HG02938 (cell line): ENCODE measurements around the gene UHRF1.
"Not testable (repeated sequence)": the region's sequence is repeated elsewhere in the genome, so short reads cannot be mapped to it uniquely, and the experiment has no call there.

Experiments
- ATAC-seq: cut with Tn5 transposase; IDR thresholded peaks from one replicate; pipeline ENCODE4 v1.9.1; 2021; ENCODE audit warnings: mild to moderate bottlenecking, moderate library complexity; ENCODE audit not compliant: unreplicated experiment

UHRF1 gene

DNA sequence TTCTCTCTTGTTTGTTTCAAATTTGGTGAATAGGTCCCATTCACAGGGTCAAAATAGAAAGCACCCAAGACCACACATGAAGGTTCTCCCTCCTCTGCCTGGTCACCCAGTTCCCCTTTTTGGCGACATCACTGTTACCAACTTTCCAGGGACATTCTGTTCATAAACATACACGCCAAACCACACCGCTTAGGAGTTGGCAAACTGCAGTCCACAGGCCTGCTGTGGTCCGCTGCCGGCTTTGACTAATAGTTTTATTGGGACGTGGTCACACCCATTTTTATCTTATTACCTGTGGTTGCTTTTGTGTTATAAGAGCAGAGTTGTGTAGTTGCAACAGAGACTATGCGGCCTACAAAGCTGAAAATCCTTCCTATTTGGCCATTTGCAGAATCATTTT, 24.2 kb downstream of the UHRF1 start:
- no peak for ATAC-seq

DNA sequence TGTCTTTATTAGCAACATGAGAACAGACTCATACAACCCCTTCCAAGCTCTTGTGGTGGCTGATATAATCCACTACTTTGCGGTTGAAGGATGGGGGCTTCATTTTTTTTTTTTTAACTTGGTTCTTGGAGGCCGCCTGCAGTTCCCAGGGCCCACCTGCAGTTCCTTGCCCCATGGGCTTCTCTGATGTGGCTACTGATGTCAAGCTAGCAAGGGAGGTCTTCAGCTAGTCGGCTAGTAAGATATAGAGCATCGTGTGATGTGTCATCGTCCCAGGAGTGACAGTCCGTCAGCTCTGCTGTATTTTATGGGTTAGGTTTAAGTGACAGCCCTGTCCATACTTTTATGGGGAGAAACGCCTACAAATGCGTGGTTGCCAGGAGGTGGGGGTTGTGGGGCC, 26.1 kb downstream of the UHRF1 start:
- no peak for ATAC-seq

DNA sequence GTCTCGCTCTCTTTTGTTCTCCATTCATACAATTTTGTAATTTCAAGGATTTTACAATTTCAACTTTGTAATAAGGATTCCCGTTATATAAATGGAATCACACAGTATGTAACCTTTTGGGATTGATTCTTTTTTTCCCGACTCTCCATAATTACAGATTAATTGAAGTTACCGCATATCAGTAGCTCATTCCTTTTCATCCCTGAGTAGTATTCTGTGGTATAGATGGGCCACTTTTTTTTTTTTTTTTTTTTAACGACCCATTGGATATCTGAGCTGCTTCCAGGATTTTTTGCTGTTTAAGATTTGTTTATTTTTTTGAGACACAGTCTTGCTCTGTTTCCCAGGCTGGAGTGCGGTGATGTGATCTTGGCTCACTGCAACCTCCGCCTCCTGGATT, 27.8 kb downstream of the UHRF1 start:
- no peak for ATAC-seq

DNA sequence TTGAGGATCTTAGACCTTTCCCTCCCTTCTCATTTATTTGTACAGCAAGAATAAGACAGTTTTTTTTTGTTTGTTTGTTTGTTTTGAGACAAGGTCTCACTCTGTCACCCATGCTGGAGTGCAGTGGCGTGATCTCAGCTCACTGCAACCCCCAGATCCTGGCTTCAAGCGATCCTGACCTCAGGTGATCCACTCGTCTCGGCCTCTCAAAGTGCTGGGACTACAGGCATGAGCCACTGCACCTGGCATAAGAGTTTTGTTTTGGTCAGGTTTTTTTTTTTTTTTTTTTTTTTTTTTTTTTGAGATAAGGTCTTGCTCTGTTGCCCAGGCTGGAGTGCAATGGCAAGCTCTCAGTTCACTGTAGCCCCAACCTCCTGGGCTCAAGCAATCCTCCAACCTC, 29.2 kb downstream of the UHRF1 start:
- ATAC-seq = not testable (repeated sequence)

DNA sequence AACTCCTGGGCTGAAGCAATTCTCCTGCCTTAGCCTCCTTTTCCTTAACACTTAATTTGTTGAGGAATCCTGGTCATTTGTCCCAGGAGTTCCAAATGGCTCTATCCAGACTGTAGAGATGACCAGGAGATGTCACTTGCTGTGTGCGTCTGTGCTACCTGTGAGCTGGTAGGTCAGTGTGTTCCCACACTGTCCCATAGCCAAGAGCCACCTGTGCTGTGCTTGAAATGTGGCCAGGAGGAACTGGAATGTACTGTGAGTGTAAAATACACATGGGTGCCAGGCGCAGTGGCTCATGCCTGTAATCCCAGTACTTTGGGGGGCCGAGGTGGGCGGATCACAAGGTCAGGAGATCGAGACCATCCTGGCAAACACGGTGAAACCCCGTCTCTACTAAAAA, 30.2 kb downstream of the UHRF1 start:
- no peak for ATAC-seq

DNA sequence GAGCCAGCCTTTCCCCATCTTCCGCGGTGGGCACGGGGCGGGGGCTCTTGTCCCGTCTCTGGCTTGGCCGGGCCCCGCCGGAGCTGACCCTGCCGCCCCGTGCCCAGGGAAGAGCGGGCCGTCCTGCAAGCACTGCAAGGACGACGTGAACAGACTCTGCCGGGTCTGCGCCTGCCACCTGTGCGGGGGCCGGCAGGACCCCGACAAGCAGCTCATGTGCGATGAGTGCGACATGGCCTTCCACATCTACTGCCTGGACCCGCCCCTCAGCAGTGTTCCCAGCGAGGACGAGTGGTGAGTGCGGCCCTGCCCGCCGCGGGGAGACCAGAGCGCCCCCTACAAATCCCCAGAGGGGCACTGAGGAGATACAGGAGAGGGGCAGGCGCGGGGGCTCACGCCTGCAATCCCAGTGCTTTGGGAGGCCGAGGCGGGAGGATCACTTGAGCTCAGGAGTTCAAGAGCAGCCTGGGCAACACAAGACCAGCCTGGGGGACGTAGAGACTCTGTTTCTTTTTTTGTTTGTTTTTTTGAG, 32.4 kb downstream of the UHRF1 start:
- ATAC-seq = not testable (repeated sequence)

DNA sequence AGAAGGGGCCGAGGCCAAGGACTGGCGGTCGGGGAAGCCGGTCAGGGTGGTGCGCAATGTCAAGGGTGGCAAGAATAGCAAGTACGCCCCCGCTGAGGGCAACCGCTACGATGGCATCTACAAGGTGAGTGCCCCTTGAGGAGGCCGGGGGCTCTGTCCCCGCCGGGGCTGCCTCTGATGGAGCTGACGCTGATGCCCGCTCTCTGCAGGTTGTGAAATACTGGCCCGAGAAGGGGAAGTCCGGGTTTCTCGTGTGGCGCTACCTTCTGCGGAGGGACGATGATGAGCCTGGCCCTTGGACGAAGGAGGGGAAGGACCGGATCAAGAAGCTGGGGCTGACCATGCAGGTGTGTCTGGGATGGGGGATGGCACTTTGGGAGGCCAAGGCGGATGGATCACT, 41.3 kb downstream of the UHRF1 start:
- ATAC-seq = not testable (repeated sequence)

DNA sequence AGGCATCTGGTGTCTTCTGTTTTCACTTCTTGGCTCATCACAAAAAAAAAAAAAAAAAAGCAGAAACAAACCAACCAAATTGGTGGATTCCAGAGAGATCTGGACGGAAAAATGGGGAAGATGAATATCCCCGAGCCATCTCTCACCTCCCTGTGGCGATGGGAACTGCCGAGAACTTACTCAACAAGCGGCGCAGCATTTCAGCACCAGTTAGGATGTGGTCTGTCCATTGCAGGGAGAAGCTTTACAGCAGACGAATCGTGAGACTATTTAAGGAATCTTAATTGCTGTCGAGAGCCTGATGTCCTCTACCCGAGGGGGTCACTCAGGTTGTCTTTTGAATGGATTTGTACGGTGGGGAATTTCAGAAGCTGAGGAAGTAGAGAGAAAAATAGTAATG, 42.4 kb downstream of the UHRF1 start:
- no peak for ATAC-seq

DNA sequence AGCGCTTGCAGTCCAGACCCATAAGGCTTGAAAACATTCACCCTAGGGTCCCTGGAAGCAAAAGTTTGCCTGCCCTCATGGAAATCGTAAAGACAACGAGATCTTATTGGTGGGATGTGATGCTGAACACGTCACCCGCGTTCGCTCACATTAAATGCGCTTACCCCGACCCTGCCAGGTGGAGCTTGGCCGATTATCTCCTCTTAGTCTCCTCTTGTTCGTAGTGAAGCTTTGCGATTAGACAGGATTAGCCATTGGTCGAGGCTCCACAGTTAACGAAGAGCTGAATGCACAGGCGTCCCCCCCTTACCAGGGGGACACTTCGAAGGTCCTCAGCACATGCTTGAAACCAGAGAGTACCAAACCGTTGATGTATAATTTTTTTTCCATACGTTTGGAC, 43.6 kb downstream of the UHRF1 start:
- no peak for ATAC-seq

DNA sequence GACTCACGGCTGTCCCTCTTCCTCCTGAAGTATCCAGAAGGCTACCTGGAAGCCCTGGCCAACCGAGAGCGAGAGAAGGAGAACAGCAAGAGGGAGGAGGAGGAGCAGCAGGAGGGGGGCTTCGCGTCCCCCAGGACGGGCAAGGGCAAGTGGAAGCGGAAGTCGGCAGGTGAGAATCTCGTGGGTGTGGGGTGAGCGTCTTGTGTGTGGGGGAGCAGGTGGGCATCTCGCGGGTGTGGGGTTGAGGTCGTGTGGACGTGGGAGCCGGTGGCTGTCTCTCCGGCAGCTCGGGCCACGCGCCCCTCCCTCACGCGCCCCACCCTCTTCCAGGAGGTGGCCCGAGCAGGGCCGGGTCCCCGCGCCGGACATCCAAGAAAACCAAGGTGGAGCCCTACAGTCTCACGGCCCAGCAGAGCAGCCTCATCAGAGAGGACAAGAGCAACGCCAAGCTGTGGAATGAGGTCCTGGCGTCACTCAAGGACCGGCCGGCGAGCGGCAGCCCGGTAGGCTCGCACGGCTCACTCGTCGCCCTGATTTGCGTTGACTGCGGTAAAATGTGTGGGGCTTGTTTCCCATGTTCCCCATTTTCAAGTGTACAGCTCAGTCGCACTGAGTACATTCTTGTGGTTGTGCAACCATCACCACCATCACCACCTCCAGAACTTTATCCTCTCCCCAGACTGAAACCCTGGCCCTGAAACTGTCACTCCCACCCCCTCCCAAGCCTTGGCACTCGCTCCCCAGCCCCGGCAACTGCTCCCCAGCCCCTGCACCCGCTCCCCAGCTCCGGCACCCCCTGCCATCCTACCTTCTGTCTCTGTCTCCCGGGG, 45.2 kb downstream of the UHRF1 start:
- not testable (repeated sequence) for ATAC-seq

DNA sequence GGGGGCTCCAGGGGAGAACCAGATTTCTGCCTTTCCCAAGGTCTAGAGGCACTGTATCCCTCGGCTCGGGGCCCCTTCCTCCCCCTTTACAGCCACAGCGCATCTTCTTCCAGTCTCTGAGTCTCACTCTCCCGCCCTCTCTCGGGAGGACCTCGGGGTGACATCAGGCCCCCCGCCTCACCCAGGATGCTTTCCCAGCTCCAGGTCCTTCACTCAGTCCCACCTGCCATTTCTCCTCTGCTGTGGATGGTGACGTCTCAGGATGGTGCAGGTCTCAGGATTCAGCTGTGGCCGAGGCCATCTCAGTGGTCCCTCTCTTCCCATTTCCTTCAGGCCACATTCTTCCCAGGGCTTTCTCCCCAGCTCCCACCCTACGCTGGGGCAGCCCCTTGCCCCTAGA, 46.0 kb downstream of the UHRF1 start:
- ATAC-seq = no peak

DNA sequence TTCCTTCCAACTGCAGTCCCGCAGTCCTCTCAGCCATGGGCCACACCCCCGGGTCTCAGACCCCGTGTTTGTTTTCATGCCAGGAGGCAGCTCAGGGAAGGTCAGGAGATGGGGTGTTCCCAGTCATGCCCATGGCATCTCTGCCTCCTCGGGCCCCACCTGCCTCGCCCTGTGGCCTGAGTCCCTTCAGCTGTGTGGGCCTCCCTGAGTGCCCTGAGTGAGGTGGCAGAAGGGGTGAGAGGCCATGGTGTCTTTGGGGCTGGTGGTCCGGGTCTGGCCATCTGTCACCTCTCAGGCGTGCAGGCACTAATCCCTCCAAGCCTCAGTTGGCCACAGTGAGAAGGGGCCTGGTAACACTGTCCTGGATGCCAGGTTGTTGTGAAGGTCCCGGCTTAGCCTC, 48.7 kb downstream of the UHRF1 start:
- ATAC-seq = no peak

DNA sequence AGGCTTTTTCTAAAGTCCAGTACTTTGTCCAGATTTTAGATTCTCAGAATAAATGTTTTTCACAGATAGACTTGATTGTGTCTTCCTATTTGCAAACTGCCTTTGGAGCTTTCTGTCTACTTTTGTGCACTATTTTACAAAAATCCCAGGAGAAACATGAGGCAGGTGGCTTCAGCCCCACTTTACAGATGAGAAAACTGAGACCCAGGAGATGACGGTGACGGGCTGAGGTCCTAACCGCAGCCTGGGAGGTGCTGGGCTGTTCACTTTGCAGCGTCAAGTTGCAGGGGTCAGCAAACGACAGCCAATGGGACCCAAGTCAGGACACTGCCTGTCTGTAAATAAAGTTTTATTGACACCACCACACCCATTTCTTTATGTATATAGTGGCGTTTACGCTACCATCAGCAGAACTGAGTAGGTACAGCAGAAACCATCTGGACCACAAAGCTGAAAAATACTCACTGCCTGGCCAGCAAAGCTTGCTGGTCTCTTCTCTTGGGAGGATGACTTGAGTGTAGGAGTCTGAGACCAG, 52.9 kb downstream of the UHRF1 start:
- no peak for ATAC-seq

DNA sequence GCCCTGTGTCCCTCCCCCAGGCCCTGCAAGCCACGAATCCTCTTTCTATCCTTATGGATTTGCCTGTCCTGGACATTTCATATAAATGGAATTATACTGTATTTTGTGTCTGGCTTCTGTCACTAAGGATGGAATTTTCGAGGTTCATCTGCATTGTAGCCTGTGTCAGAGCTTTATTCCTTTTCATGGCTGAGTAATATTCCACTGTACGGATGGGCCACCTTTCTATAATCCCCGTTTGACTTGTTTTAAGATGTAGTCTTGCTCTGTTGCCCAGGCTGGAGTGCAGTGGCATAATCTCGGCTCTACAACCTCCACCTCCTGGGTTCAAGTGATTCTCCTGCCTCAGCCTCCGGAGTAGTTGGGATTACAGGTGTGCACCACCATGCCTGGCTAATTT, 55.8 kb downstream of the UHRF1 start:
- no peak for ATAC-seq

DNA sequence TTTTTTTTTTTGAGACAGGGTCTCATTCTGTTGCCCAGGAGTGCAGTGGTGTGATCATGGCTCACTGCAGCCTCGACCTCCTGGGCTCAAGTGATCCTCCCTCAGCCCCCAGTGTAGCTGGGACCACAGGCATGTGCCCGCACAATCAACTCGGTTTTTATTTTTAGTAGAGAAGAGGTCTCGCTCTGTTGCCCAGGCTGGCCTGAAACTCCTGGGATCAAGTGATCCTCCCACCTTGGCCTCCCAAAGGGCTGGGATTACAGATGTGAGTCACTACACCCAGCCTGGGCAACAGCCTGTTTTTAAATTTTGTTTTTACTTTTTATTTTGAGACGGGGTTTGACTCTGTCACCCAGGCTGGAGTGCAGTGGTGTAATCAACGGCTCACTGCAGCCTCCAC, 57.3 kb downstream of the UHRF1 start:
- ATAC-seq = no peak

DNA sequence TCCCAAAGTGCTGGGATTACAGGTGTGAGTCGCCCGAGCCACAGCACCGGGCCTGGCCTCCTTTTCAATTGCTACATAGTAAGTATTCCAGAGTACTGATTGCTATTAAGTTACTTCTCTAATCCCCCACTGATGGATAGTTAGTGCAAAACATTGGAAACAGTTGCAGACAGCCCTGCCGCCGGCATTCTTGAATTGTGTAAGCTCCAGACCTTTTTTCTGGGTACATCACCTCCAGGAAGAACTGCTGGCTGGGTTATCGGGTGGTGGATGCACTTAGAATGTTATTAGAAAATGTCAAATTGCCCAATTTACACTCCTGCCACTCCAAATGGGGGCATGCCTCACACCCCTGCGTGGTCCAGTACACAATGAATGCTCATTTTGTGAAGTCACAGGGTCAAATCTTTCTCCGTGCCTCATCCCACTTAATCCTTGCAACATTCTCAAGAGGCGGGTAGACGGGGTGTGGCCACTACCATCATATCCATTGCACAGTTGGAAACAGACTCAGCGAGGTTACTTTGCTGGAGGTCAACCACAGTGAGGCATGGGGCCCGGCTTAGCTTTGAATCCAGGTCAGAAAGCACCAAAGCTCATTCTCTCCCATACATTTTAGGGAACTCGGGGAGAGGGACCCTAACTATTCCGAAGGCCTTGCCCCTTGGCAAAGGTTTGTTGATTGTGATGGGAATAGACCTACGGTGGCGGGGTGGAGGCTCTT, 58.6 kb downstream of the UHRF1 start:
- ATAC-seq = no peak

DNA sequence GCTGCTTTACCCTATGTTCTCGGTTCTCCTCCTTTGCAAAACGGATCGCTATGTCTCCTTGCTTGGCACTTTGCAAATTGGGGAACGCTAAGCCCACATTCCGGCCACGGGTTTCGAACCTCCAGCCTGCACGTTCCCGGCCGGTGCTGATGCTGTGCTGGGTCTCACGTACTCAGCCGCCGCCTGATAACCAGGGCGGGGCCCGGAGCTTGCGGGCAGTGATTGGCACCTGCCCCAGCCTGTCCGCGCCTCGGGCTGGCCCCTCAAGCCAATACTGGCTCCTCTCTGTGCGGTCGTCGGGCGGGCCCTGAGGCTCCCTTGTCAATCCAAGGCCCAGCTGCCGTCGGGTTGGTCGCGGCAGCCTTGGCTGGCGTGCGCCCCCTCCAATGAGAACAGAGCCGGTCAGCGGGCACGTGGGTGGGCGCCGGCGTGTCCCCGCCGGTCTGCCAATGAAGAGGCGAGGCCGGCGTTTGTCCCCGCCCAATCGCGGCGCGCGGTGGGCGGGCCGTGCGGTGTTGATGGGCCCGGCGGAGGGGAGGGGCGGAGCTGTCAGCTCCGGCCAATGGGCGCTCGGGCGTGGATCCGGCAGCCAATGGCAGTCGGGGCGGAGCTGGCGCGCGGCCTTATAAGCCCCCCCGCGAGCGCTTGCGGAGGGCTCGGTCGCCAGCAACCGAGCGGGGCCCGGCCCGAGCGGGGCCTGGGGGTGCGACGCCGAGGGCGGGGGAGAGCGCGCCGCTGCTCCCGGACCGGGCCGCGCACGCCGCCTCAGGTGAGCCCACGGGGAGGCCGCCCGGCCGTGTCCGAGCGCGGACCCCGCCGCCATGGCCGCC, 59.4 kb downstream of the UHRF1 start, which contains the start of gene KDM4B:
TSS of gene KDM4B (plus strand) at position 652 of the 830 bp plus-strand sequence. CDS start 63,778 bp downstream, outside the sequence.
- ATAC-seq = peak; percentile 89

DNA sequence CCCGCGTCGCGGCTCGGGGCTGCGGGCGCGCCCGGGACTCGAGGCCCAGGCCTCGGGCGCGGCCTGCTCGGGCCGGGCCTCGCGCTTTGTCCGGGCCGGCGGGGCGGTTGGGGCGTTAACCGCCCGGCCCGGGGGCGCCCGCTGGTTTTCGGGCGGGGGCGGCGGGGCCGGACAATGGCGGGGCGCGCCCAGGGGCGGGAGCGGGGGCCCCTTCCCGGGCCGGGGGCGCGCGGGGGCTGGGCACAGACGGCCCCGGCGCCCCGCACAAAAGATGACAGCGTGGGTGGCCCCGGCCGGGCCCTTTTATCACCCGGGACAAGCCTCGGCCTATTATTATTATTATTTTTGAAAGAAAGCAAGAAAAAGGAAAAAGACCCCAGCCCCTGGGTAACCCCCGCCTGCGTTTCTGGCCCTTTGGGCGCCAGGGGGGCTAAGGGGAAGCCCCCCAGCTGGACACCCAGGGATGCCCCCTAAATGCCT, 60.0 kb downstream of the UHRF1 start:
- no peak for ATAC-seq

DNA sequence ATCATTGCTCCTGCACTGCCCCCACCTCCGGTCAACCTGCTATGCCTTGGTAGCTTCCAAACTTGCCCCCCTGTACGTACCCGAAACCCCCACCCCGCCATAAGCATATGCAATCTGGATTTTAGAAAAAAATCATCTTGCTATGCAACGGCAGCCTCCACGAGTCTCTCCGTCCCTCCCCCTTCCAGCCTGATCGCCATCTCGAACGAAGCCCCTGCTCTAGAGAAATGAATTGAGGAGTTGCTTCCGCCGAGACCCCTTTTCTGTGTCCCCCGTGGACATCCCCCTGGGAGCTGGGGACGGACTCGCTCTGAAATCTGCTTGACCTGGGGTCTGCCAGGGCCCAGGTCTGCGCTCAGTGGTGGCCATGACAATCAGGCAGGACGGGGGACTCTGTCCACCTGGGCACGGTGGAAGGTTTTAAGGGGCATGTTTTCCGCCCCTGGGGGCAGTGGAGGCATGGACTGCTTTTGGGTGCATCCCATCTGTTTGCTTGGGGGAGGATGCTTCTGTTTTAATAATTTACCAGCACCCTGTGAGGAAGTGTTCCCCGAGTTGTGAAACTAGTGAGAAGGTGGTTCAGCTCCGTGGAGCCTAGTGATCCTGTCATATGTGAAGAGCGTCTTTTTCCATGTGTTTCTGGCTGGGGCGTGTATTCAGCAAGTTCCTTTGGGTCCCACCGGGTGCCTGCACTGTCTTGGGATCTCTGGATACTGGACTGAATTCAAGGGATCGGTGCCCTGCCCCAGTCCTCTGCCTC, 60.7 kb downstream of the UHRF1 start:
- no peak for ATAC-seq
